ENCODE results near the gene RNU1-4.
"Not testable (repeated sequence)": the region's sequence is repeated elsewhere in the genome, so short reads cannot be mapped to it uniquely, and the experiment has no call there.

Gene RNU1-4

DNA sequence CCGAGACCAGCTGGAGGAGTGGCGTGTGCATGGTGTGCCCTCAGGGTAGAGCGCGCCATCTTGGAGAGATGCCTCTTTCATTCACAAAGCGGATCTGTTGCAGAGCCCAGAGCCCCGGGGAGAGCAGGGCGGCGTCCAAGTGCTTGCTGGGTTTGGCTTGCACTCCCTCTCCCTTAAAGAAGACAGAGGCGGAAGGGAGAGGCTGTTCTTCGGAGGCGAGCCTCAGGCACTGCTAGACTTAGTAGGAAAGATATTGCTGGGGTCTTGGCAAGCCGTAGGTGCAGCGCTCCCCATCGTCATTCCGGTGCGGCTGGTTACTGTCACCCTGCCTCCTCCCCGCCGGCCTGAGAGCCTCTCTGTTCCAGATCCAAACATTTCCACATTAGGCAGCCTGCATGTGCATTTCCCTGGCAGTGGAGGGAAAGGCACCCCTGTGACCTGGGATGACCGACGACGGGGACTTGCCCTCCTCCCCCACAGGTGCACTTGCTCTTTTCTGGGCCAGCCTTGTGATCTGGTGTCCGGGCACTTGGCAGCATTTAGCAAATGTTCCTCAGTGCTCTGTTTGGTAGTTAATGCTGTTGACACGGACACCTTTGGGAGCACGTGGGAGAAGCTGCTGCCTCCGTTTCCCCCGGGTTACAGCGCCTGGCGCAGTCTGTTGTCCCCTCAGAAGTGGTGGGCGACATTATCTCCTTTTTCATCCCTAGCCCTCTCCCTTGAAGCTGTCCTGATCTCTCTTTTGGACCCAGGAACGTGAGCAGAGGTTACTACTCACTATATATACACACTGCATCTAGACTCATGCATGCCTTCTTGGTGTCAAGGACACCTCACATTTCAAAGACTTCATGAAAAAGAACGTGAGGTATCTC is 25.7 kb downstream of the RNU1-4 start:
- not testable (repeated sequence) for DNase-seq (ENCODE audit: low read depth in 2 of 2, low spot score in 1 of 2)

DNA sequence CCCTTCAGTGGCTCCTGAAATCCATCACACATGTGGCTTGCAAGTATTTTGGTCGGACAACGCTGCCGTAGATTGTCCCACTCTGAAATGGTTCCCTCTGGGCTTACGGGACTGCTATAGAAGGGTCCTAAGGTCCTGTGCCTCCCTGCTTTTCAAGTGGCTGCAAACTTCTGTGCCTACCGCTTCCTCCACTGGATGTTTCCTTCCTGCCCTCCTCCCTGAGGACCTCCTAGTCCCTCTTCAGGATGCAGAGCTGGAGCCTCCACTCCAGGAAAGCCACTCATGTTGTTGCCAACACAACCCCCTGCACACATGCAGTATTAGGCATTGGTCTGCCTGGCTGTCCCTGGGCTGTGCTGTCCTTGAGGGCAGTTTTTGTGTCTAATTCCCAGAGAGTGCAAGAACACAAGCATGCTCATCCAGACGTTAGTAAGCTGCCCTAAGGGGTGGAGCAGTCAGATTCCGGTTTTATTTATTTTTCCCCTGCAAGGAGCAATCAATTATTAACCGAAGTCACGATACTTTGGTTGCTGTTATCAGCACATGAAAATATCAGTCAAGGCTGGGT is 26.5 kb downstream of the RNU1-4 start:
- DNase-seq (ENCODE audit: low read depth in 2 of 2, low spot score in 1 of 2): not testable (repeated sequence)

DNA sequence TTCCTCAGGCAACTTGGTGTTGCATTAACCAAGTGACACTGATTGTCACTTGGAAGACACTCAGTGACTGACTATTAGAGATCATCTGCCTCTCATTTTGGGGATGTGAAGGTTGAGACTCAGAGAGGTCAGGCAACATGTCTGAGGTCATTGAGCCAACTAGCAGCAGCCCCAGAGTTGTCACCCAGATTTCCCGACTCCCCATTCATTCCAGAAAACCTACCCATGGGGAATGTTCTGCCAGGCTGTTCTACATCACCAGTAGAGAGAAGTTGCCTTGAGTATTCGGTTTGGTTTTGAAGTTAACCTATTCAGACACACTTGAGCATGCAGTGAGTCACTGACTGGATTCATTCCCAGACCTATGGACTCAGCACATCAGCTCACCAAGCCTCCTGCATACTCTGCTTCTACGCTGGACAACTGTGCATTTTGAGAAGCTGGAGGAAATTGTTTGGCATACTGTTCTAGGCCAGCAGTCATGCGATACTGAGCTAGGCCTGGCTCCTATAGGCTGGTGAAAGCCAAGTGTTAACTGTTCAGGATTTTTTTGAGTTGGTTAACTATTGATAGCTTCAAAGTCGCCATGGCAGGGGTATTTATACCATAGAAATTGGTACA is 29.9 kb downstream of the RNU1-4 start:
- not testable (repeated sequence) for DNase-seq (ENCODE audit: low read depth in 2 of 2, low spot score in 1 of 2)

DNA sequence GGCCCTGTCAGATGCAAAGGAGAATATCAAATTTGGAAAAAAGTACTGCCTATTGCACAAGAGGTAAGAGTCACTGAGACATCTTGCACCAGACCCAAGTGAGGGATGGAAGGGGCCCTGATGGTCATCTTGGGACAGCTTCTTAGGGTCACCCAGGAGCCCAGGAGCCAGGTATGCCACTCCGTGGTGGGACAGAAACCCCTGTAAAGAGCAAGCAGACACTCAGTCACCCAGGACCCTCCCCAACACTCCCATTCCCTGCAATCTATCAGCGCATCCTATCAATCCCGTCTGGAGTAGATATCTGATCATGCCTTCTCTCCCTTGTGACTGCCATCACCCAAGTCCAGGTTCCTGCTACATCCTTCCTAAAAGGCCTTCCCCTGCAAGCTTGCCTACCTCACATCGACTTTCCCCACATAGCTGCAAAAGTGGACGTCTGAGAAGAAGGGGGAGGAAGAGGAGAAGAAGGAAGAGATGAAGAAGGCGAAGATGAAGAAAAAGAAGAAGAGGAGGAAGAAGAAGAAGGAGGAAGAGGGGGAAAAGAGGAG is 30.7 kb downstream of the RNU1-4 start:
- DNase-seq (ENCODE audit: low read depth in 2 of 2, low spot score in 1 of 2): not testable (repeated sequence)

DNA sequence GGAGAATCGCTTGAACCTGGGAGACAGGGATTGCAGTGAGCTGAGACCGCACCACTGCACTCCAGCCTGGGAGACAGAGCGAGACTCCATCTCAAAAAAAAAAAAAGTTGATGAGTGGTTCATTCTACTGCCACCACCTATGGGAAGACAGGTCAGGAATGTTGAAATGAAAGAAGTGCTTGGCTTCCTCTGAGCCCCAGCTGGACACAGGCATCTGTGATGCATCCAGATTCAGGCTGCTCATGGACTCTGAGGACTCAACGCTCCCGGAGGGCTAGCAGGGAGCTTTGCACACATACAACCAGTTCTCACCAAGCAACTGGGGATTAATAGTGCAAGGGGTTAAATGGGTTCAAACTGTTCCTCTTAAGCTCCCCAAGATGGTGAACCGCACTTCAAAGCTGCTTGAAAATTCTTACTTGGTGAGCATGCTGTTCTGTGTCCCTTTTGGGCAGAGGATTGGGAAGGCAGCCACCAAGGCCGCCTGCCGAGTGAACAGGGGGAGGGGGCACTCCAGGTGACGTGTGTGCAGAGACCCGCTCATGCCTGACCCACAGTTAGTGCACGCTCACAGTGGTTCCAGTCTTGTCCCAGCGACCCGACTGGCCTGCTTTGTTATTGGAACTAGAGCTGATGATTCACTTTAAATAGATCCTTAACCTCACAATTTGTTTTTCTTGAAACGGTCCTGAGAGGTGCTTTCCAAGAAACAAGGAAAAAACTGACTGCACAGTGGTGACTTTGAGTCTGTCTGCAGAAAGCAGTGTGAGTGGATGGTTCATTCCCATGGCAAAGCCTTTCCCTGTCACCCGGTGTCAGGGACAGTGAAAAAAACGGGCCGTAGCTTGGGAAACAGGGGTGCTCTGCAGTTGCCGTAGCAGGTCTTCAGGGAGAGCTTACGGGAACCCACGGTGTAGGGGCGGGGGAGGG is 32.2 kb downstream of the RNU1-4 start:
- DNase-seq (ENCODE audit: low read depth in 2 of 2, low spot score in 1 of 2): not testable (repeated sequence)

DNA sequence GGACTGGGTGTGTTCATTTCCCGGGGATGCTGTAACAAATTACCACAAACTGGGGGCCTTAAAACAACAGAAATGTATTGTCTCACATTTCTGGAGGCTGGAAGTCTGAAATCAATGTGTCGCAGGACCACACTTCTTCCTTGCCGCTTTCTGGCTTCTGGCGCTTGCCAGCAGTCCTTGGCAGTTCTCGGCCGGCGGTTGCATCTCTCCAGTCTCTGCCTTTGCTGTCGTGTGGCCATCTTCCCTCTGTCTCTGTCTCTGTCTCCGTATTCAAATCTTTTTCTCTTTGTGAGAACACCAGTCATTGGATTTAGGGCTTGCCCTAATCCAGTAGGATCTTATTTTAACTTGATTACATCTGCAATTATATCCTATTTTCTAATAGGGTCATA is 32.9 kb downstream of the RNU1-4 start:
- DNase-seq (ENCODE audit: low read depth in 2 of 2, low spot score in 1 of 2): not testable (repeated sequence)

DNA sequence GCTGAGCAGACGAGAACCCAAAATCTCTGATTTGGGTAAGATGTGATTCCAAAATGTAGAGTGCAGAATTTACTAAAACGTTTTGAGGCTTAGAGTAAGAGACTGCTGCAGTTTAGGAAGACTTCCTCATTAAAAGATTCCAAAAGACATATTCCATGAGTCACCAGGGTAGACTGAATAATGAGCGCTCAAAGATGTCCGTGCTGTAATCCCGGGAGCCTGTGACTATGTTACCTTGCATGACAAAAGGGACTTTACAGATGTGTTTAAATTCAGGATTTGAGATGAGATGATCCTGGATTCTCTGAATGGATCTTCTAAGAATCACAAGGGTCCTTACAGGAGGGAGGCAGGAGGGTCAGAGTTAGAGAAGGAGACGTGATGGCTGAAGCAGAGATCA is 33.4 kb downstream of the RNU1-4 start:
- not testable (repeated sequence) for DNase-seq (ENCODE audit: low read depth in 2 of 2, low spot score in 1 of 2)

DNA sequence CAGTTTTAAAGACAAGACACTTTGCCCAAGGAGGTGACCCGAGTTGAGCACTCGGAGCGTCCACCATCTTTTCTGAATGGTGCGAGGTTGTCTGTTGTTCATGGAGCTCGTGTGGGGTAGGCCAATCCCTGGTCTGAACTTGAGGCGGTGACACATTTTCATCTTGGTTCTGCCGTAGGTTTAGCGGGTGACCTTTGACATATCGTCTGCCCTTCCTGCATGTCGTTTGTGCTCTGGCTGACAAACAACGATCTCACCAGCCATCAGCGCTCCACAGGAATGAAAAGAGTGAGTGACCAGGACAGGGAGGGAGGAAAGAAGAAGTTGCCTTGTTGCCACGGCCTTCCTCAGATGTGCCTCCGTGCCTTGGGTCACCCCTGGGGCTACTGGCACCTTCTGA is 34.5 kb downstream of the RNU1-4 start:
- not testable (repeated sequence) for DNase-seq (ENCODE audit: low read depth in 2 of 2, low spot score in 1 of 2)

DNA sequence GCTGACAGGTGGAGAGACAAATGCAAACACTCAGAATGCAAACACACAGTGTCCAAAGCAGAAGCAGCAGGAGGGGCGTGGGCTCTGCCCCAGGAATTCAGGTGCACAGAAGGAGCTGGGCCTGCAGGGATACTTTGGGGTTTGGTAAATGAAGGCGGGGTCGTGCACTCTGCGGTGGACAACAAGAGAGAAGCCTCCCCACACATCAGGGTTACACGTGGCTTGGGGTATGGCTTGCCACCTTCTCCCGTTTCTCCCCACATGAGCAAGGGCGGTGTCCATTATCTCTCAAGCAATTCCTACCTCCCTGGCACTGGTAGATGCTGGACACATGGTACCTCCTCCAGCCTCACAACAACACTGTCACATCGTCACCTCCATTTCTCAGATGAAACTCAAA is 35.0 kb downstream of the RNU1-4 start:
- DNase-seq (ENCODE audit: low read depth in 2 of 2, low spot score in 1 of 2): not testable (repeated sequence)

DNA sequence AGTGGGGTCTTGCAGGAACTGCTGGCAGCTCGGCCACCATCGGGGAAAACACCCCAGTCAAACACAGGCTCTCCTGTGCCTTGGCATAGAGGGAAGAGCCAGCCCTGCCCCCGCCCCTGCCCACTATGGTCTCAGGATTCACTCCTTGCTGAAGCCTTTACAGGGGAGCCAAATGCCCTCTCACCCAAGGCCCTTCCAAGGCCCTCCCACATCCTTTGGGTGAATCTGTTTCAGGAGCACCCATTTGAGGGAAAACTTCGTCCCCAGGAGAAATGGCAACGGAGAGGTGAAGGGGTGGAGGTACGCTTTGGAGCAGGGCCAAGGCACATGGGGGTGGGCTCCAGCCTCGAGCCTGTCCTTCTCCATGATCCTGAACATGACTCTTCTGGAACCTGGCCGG is 35.9 kb downstream of the RNU1-4 start:
- DNase-seq (ENCODE audit: low read depth in 2 of 2, low spot score in 1 of 2): not testable (repeated sequence)

DNA sequence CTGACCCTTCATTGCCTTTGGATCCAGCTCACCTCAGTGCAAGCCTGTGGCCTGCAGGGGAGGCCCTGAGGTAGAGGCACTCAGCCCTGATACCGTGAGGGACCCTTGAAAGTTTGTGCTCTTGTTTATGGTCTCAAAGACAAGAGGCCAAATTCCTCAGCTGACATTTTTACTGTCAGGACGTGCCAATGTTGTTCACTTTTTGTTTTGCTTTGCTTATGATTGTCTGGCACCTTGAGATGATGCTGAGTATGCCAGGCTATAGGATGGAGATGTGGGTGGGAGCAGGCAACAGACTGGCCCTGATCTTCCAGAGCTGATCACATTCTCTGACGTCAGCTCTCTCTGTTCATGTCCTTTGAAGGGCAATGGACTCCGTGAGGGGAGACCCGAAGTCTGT is 36.5 kb downstream of the RNU1-4 start:
- not testable (repeated sequence) for DNase-seq (ENCODE audit: low read depth in 2 of 2, low spot score in 1 of 2)

DNA sequence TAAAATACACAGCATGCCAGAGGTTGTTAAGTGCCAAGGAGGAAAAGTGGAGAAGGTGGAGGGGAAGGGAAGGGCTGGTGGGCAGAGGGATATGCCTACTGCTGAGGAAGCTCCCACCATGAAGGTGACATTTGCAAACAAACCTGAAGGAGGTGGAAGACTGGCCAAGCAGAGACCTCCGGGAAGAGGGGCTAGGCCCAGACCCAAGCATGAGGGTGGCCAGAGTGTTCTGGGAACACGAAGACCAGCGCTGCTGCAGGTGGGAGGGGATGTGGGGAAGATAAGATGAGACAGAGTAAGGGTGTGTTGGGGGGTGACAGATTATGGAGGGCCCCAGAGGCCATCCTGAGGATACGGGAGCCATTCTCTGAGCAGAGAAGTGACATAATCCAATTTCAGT is 37.5 kb downstream of the RNU1-4 start:
- not testable (repeated sequence) for DNase-seq (ENCODE audit: low read depth in 2 of 2, low spot score in 1 of 2)

DNA sequence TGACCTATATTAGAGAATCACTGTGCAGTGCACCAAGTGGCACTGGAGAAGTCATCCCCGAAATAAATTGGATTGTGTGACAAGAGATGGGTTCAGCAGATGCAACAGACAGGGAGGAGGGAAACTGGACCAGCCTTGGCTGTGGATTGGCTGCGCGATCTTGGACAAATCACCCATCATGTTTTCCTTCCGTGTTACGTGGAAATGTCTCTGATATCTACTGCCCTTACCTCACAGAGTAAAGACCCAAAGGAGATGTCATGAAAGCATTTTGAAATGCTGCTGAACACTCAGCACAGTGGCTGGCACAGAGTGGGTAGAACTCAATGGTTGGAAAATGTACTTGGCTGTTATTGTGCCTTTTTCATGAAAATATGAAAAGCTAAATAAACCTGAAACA is 39.2 kb downstream of the RNU1-4 start:
- DNase-seq (ENCODE audit: low read depth in 2 of 2, low spot score in 1 of 2): not testable (repeated sequence)

DNA sequence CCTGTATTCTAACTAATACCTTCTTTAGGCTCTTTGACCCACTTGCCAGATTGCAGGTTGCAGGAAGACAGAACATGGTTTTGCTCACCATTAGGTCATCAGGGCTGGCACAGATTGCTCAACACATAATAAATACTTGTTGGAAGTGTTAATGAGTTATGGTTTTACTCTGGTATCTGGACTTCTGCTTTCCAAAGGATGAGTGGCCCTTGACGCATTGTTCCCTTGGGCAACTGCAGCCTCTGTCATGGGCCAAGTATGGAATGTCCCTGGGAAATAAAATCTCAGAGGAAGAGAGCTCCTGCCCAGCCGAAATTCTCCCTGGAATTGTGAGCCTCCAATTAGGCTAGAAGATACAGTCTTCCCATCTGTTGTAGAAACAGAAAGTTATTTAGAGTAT is 40.7 kb downstream of the RNU1-4 start:
- DNase-seq (ENCODE audit: low read depth in 2 of 2, low spot score in 1 of 2): not testable (repeated sequence)

DNA sequence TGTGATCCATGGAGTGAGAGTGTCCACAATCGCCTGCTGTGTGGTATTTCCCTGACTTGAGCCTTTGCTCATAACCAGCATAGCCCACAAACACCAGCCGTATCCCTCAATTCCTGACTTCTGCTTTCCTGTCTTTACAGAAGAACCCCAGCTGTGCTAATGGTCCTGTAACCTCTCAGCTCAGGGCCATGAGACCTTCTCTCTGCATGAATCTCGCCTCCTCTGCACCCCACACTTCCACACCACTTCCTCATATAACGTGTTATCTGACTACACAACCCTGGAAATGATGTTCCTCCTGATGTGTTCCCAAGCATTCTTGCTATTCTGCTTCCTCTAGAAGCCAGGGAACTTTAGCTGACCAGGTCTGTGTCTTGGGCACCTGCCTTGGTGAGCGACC is 41.3 kb downstream of the RNU1-4 start:
- not testable (repeated sequence) for DNase-seq (ENCODE audit: low read depth in 2 of 2, low spot score in 1 of 2)

DNA sequence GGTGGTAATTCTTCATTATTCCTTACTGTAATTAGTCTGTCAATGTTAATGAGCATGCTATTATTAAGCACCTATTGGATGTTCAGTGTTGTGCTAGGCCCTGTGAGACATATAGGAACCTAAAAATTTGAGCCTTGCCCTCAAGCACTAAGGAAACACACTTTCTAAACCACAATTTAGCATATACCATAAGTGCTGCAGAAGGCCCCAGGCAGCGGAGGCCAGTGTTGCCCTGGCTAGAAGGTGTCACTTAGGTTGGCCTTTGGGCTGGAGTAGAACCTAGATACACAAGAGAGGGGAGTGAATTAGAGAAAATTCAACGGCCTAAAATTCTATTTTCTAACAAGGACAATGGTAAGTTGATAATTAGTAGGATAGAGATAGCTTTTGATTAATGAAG is 44.6 kb downstream of the RNU1-4 start:
- not testable (repeated sequence) for DNase-seq (ENCODE audit: low read depth in 2 of 2, low spot score in 1 of 2)

DNA sequence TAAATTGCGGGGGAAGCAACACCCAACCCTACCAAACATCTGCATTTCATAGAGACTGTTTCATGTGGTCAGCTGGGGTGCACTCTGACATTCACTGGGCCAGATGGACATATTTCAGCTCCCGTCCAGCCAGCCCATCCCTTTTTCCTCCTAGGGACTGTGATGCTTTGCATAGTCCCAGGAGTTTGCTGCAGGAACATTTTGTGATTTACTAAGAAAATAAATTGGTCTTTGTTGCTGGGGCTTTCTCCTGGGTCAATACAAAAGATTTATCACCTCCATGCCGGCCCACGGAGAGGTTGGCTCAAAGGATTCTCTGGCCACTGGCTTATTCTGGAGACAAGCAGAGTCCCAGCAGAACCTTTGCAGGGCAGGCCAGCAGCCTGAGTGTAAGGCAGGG is 46.0 kb downstream of the RNU1-4 start:
- DNase-seq (ENCODE audit: low read depth in 2 of 2, low spot score in 1 of 2): not testable (repeated sequence)

DNA sequence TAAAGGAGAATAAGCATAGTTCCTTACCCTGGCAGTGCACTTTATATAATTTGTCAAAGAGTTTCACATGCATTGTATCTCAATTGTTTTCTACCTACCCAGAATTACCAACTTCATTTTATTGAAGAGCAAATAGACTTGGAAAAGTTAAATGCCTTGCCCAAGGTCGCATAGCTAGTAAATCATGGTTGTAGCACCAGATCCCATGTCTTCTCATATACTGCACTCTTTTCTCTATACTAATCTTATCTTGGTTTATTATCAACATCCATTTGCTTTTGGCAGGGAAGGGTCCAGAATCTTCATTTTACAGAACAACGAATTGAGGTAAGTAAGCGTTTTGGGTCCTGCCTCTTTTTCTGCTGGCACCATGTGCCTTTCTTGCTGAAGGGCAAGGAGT is 46.9 kb downstream of the RNU1-4 start:
- not testable (repeated sequence) for DNase-seq (ENCODE audit: low read depth in 2 of 2, low spot score in 1 of 2)

DNA sequence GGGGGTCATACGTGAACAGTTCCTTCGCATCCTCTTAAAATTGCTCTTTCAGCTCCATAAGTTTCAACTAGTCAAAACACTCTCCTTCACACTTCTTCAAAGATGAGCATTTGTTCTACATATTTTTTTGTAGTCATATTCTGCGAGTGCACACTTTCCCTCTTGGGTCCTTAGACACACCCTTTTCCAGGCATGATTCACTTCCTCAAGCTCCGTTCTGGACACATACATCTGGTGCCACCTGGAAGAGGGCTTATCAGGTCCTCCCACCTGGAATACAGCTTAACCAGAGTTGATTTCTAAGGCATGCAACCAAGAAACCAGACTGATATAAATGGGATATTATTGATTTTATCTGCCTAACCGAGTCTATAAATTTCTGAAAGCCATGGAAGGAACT is 47.4 kb downstream of the RNU1-4 start:
- not testable (repeated sequence) for DNase-seq (ENCODE audit: low read depth in 2 of 2, low spot score in 1 of 2)

Data from stimulated activated CD8-positive, alpha-beta memory T cell treated with anti-CD3 and anti-CD28 coated beads, Interleukin-4, amount 100 ng/mL, for 1 hour (primary cell).